H9 (cell line): ENCODE results near the gene IL1R2. TPM values are rescaled to one million over a fixed set of nuclear protein-coding genes. Genes with fewer than 3 reads are reported as not detected.

Source experiments
- DNase-seq: peaks from one replicate; pipeline ENCODE4 v3.0.0-alpha.2; 2017
- H2AFZ ChIP-seq: one replicate; pipeline ENCODE4 v1.6.1; 2013; ENCODE audit warnings: mild to moderate bottlenecking, low read length, control low read depth, moderate library complexity
- H2AK5ac ChIP-seq: 2 replicates; pipeline ENCODE4 v1.6.1; 2013; ENCODE audit warnings: low read length, control low read depth, mixed read lengths; ENCODE audit not compliant: insufficient read length
- H2BK120ac ChIP-seq: one replicate; pipeline ENCODE4 v1.6.1; 2013; ENCODE audit warnings: low read depth, mild to moderate bottlenecking, low read length, control low read depth, inconsistent platforms; ENCODE audit not compliant: poor library complexity, severe bottlenecking
- H2BK12ac ChIP-seq: 2 replicates; pipeline ENCODE4 v1.6.1; 2013; ENCODE audit warnings: low read length, control low read depth, mixed read lengths, low read depth; ENCODE audit not compliant: insufficient read length
- H2BK15ac ChIP-seq: 2 replicates; pipeline ENCODE4 v1.6.1; 2013; ENCODE audit warnings: low read depth, low read length, control low read depth
- H2BK20ac ChIP-seq: one replicate; pipeline ENCODE4 v1.6.1; 2013; ENCODE audit warnings: low read depth, mild to moderate bottlenecking, low read length, control low read depth, inconsistent platforms; ENCODE audit not compliant: poor library complexity, severe bottlenecking
- H2BK5ac ChIP-seq: 2 replicates; pipeline ENCODE4 v1.6.1; 2013; ENCODE audit warnings: low read length, control low read depth, mixed read lengths; ENCODE audit not compliant: insufficient read length
- H3K14ac ChIP-seq: 2 replicates; pipeline ENCODE4 v1.6.1; 2013; ENCODE audit warnings: low read length, control low read depth; ENCODE audit not compliant: insufficient read depth
- H3K18ac ChIP-seq: 2 replicates; pipeline ENCODE4 v1.6.1; 2013; ENCODE audit warnings: low read depth, mild to moderate bottlenecking, mixed read lengths, low read length, control low read depth; ENCODE audit not compliant: insufficient read length
- H3K23ac ChIP-seq: 2 replicates; pipeline ENCODE4 v1.6.1; 2013; ENCODE audit warnings: low read length, control low read depth, mixed read lengths, low read depth; ENCODE audit not compliant: insufficient read length
- H3K23me2 ChIP-seq: 2 replicates; pipeline ENCODE4 v1.6.1; 2013; ENCODE audit warnings: low read depth, mild to moderate bottlenecking, mixed read lengths, low read length, control low read depth; ENCODE audit not compliant: insufficient read length, poor library complexity, severe bottlenecking
- H3K27ac ChIP-seq: 2 replicates; pipeline ENCODE4 v1.5.1; 2013; ENCODE audit warnings: low read length, control low read depth, mixed read lengths, low read depth; ENCODE audit not compliant: insufficient read length
- H3K27me3 ChIP-seq: 2 replicates; pipeline ENCODE4 v1.6.1; 2013; ENCODE audit warnings: low read length, control low read depth, inconsistent platforms; ENCODE audit not compliant: insufficient read depth
- H3K4ac ChIP-seq: 2 replicates; pipeline ENCODE4 v1.6.1; 2013; ENCODE audit warnings: low read depth, mild to moderate bottlenecking, control low read depth, inconsistent platforms, low read length, moderate library complexity
- H3K4me1 ChIP-seq: 2 replicates; pipeline ENCODE4 v1.6.1; 2013; ENCODE audit warnings: low read length, control low read depth, inconsistent platforms; ENCODE audit not compliant: insufficient read depth
- H3K4me2 ChIP-seq: 2 replicates; pipeline ENCODE4 v1.6.1; 2013; ENCODE audit warnings: low read length, control low read depth, mixed read lengths; ENCODE audit not compliant: insufficient read length, insufficient read depth
- H3K56ac ChIP-seq: 2 replicates; pipeline ENCODE4 v1.6.1; 2013; ENCODE audit warnings: low read depth, mild to moderate bottlenecking, mixed read lengths, low read length, control low read depth; ENCODE audit not compliant: insufficient read length
- H3K79me1 ChIP-seq: 2 replicates; pipeline ENCODE4 v1.6.1; 2013; ENCODE audit warnings: low read depth, mild to moderate bottlenecking, moderate library complexity, low read length, control low read depth, inconsistent platforms; ENCODE audit not compliant: insufficient read depth, poor library complexity, severe bottlenecking
- H3K79me2 ChIP-seq: 2 replicates; pipeline ENCODE4 v1.6.1; 2013; ENCODE audit warnings: low read length, control low read depth, inconsistent platforms; ENCODE audit not compliant: insufficient read depth
- H3K9ac ChIP-seq: 2 replicates; pipeline ENCODE4 v1.6.1; 2013; ENCODE audit warnings: low read length, control low read depth, mixed read lengths; ENCODE audit not compliant: insufficient read length; ENCODE audit errors: extremely low read depth
- H3K9me3 ChIP-seq: one replicate; pipeline ENCODE4 v1.6.1; 2013; ENCODE audit warnings: low read depth, low read length, inconsistent platforms; ENCODE audit not compliant: control insufficient read depth
- H3T11ph ChIP-seq: one replicate; pipeline ENCODE4 v1.6.1; 2013; ENCODE audit warnings: mild to moderate bottlenecking, low read length, control low read depth, inconsistent platforms
- H4K20me1 ChIP-seq: one replicate; pipeline ENCODE4 v1.6.1; 2013; ENCODE audit not compliant: control insufficient read depth, insufficient read length, insufficient read depth
- H4K5ac ChIP-seq: 2 replicates; pipeline ENCODE4 v1.6.1; 2013; ENCODE audit warnings: low read depth, mild to moderate bottlenecking, mixed read lengths, low read length, control low read depth; ENCODE audit not compliant: insufficient read length
- H4K8ac ChIP-seq: replicated peaks from 2 replicates; pipeline ENCODE4 v1.6.1; 2013; ENCODE audit warnings: low read length, control low read depth, mixed read lengths, low read depth; ENCODE audit not compliant: insufficient read length
- H4K91ac ChIP-seq: 2 replicates; pipeline ENCODE4 v1.6.1; 2013; ENCODE audit warnings: low read depth, mild to moderate bottlenecking, moderate library complexity, mixed read lengths, low read length, control low read depth; ENCODE audit not compliant: insufficient read length
- H3K27ac Mint-ChIP-seq, 3 experiments: 2 replicates in 2 of 3; 3 replicates in 1 of 3; pipeline ENCODE4 v1.8.0; 2020 to 2021; ENCODE audit warnings: mixed read lengths in 3 of 3, mild to moderate bottlenecking in 1 of 3, moderate library complexity in 1 of 3
- H3K27me3 Mint-ChIP-seq: 2 replicates; pipeline ENCODE4 v1.8.0; 2021; ENCODE audit warnings: low read depth, mild to moderate bottlenecking, moderate library complexity, mixed read lengths
- H3K36me3 Mint-ChIP-seq, 3 experiments: 2 replicates in 2 of 3; 3 replicates in 1 of 3; pipeline ENCODE4 v1.8.0; 2020 to 2021; ENCODE audit warnings: low read depth in 3 of 3, mixed read lengths in 3 of 3; ENCODE audit not compliant: insufficient read depth in 1 of 3
- H3K4me1 Mint-ChIP-seq, 2 experiments: 2 replicates each; pipeline ENCODE4 v1.8.0; 2020; ENCODE audit warnings: mixed read lengths in 2 of 2
- H3K4me3 Mint-ChIP-seq, 2 experiments: 2 replicates in 1 of 2; 3 replicates in 1 of 2; pipeline ENCODE4 v1.8.0; 2020 to 2021; ENCODE audit warnings: mild to moderate bottlenecking in 2 of 2, mixed read lengths in 2 of 2, moderate library complexity in 1 of 2
- H3K9me3 Mint-ChIP-seq, 2 experiments: 2 replicates in 1 of 2; 3 replicates in 1 of 2; pipeline ENCODE4 v1.8.0; 2020; ENCODE audit warnings: mild to moderate bottlenecking in 2 of 2, mixed read lengths in 2 of 2, moderate library complexity in 1 of 2
- CTCF ChIP-seq: fragments of 200-600 bp; sonication (generic); conservative IDR thresholded peaks from 3 replicates; pipeline ENCODE4 v1.8.0; 2021; ENCODE audit warnings: antibody characterized with exemption, mild to moderate bottlenecking
- WGBS: extraction: QIAGEN DNeasy Blood & Tissue Kit; methylation state at CpG from one replicate; pipeline ENCODE4 v1.1.7; 2013; ENCODE audit warnings: missing lambda C conversion rate, low lambda C conversion rate, mixed read lengths; ENCODE audit not compliant: insufficient read length; ENCODE audit errors: extremely low coverage; 5-methylcytosine and 5-hydroxymethylcytosine counted together
- total RNA-seq: library from RNA; stranded (reverse); gene quantifications from 2 replicates; pipeline ENCODE4 v1.2.1, GENCODE V29; 2021

The IL1R2 gene
- total RNA-seq, 1 experiment from 2014 or later = not detected

- no peak overlapping the region for H2BK5ac ChIP-seq
- no peak overlapping the region for H3K14ac ChIP-seq
- H2BK12ac ChIP-seq = no peak overlapping the region
- no peak overlapping the region for H2AFZ ChIP-seq
- no peak overlapping the region for H3T11ph ChIP-seq
- no peaks in the 10 kb centered on the region for H4K20me1 ChIP-seq
- H3K23me2 ChIP-seq = no peaks in the 10 kb centered on the region
- H3K4me3 Mint-ChIP-seq = no peak overlapping the region
- H4K91ac ChIP-seq = no peak overlapping the region
- no peak overlapping the region for H2BK120ac ChIP-seq
- H2BK15ac ChIP-seq = no peak overlapping the region
- H3K27me3 Mint-ChIP-seq = peaks cover 14% of the 10 kb centered on the region
- no peaks in the 10 kb centered on the region for H3K79me1 ChIP-seq
- H4K8ac ChIP-seq = no peak overlapping the region
- no peak overlapping the region for H3K4me2 ChIP-seq
- no peak for DNase-seq
- no peaks in the 10 kb centered on the region for H3K79me2 ChIP-seq
- no peaks in the 10 kb centered on the region for H3K36me3 Mint-ChIP-seq
- no peak overlapping the region for H3K27ac ChIP-seq
- no peak overlapping the region for H3K56ac ChIP-seq
- no peak overlapping the region for H3K4ac ChIP-seq
- H3K9me3 ChIP-seq = no peaks in the 10 kb centered on the region
- H2AK5ac ChIP-seq = no peak overlapping the region
- no CpG with 5 or more reads among the region's 6 CpGs for WGBS
- no peaks in the 10 kb centered on the region for H3K4me1 ChIP-seq
- no peak overlapping the region for H3K23ac ChIP-seq
- H3K4me1 Mint-ChIP-seq = peaks cover 2 to 3% of the 10 kb centered on the region in 2 experiments; a peak in 2 of 4 replicates
- H3K18ac ChIP-seq = no peak overlapping the region
- H3K9ac ChIP-seq = no peak overlapping the region
- no peak overlapping the region for H2BK20ac ChIP-seq
- H3K27me3 ChIP-seq = no peaks in the 10 kb centered on the region
- no peak overlapping the region for H4K5ac ChIP-seq
- H3K9me3 Mint-ChIP-seq = no peaks in the 10 kb centered on the region
- no peak overlapping the region for H3K27ac Mint-ChIP-seq
- no peak for TF ChIP-seq CTCF
These were observed 2.0 kb downstream of the IL1R2 start for GRCh38 chr2:101993772-101994171.
